Pancreas (tissue), 10 donors: Measurements from ENCODE around the gene FARS2. TPM values are rescaled to one million over a fixed set of nuclear protein-coding genes. Genes with fewer than 3 reads are reported as not detected.

ENCODE experiments used
- ATAC-seq, 4 donors: fragments of 200-7000 bp; cut with Tn5 transposase; one replicate each; pipeline versions ENCODE4 v1.8.0 to v1.9.1; 2020; ENCODE audit warnings: mild to moderate bottlenecking in 4 of 4, moderate library complexity in 4 of 4
- DNase-seq, 6 donors: peaks; one replicate each; pipeline ENCODE4 v3.0.0-alpha.2; 2020
- FAIRE-seq: peaks from 2 replicates; lab custom pipeline; 2012; peaks lifted over from hg19 to GRCh38; lab: Jason Lieb, UNC
- H3K27ac ChIP-seq, 4 donors: fragments of 200-600 bp; sonication (generic); 1 replicate in 3 of 4; 2 replicates in 1 of 4; pipeline versions ENCODE4 v1.5.0 to v1.8.0; 2020
- H3K27me3 ChIP-seq, 4 donors: fragments of 200-600 bp; one replicate each; pipeline ENCODE4 v1.8.0; 2021
- H3K36me3 ChIP-seq, 3 donors: fragments of 200-600 bp; sonication (generic) in 1 of 3; one replicate each; pipeline versions ENCODE4 v1.5.0 to v1.8.0; 2020 to 2021
- H3K4me1 ChIP-seq, 3 donors: fragments of 200-600 bp; one replicate each; pipeline ENCODE4 v1.8.0; 2021
- H3K4me3 ChIP-seq, 4 donors: fragments of 200-600 bp; sonication (generic) in 2 of 4; one replicate each; pipeline versions ENCODE4 v1.5.0 to v1.8.0; 2020 to 2021
- H3K9me3 ChIP-seq, 4 donors: fragments of 200-600 bp; one replicate each; pipeline ENCODE4 v1.8.0; 2021
- CTCF ChIP-seq, 4 donors: fragments of 200-600 bp; sonication (generic) in 3 of 4; IDR thresholded peaks; one replicate each; pipeline versions ENCODE4 v1.5.0 to v1.8.0; 2021; ENCODE audit warnings: antibody characterized with exemption in 4 of 4
- WGBS, 2 donors: extraction: QIAGEN DNeasy Blood & Tissue Kit; methylation state at CpG; one replicate each; pipeline ENCODE4 v1.1.7; 2013; 5-methylcytosine and 5-hydroxymethylcytosine counted together
- intact Hi-C, 3 donors: fragments of 100-400 bp; cut with DNase I; formaldehyde crosslinking; loops; one replicate each; pipeline versions ENCODE4 v1.11.1 to v1.14.2; 2022
- polyA plus RNA-seq, 2 donors: library from polyadenylated mRNA; stranded (reverse); fragments of 200-250 nt; gene quantifications; one replicate each; pipeline ENCODE4 v1.2.3, GENCODE V29; 2013
- total RNA-seq, 6 donors: library from RNA; stranded (reverse); fragmentation: NEBNext Ultra II Directional in 4 of 6; extraction: Animal tissue kit (Norgen Biotek cat#: 25700) in 4 of 6; gene quantifications; one replicate each; pipeline versions ENCODE4 v1.2.1 to v1.2.4, GENCODE V29; 2021 to 2023
- donor health status: healthy with polysubstance abuse.
- donor health status: DM: no; HTN: no; CAD: no; lungs with moderate emphysema.
- donor health status: DM: no; HTN: no; CAD: no.
- donor health status: control.
- donor health status: control.
- donor health status: Bipolar disorder and iron deficiency.
- donor health status: DM: yes; HTN: yes; CAD: no.
- donor health status: DM: no; HTN: no; CAD: no.
- donor health status: DM: no; HTN: no; CAD: no.
- donor health status: DM: yes; HTN: yes; CAD: no.

The FARS2 gene
- total and polyA plus RNA-seq, 8 donors: 4.1 to 10.3 (median 7.5) TPM

GRCh38 chr6:5537967-5538366 lies 276.7 kb downstream of the FARS2 start:
- intact Hi-C loops: no loop called here
- no peak for FAIRE-seq
- no peak overlapping the region for H3K4me3 ChIP-seq
- no peaks in the 10 kb centered on the region for H3K27me3 ChIP-seq
- DNase-seq: no peak
- WGBS, 2 donors: 15 to 28% methylated on average over 1 of the region's 1 CpG
- H3K9me3 ChIP-seq: no peaks in the 10 kb centered on the region
- H3K4me1 ChIP-seq: no peaks in the 10 kb centered on the region
- ATAC-seq: no peak
- H3K27ac ChIP-seq: no peak overlapping the region
- no peak for TF ChIP-seq CTCF (IDR thresholded peaks at IDR 0.05)
- H3K36me3 ChIP-seq: no peaks in the 10 kb centered on the region

- H3K36me3 ChIP-seq: no peaks in the 10 kb centered on the region
- no peak overlapping the region for H3K27ac ChIP-seq
- H3K27me3 ChIP-seq: no peaks in the 10 kb centered on the region
- no peaks in the 10 kb centered on the region for H3K4me1 ChIP-seq
- DNase-seq (no peak), ATAC-seq (no peak), FAIRE-seq (no peak)
- no peaks in the 10 kb centered on the region for H3K9me3 ChIP-seq
- WGBS, 2 donors: 85 to 88% methylated on average over 8 of the region's 8 CpGs
- intact Hi-C loops: no loop called here
- no peak overlapping the region for H3K4me3 ChIP-seq
- TF ChIP-seq CTCF (IDR thresholded peaks at IDR 0.05): no peak
Measured at GRCh38 chr6:5540370-5540769, 279.1 kb downstream of the FARS2 start.

- Histone ChIP-seq H3K27ac (no peak overlapping the region), H3K27me3 (no peaks in the 10 kb centered on the region), H3K36me3 (no peaks in the 10 kb centered on the region), H3K4me3 (no peak overlapping the region), H3K4me1 (no peaks in the 10 kb centered on the region), H3K9me3 (no peaks in the 10 kb centered on the region)
- WGBS, 2 donors: 87 to 92% methylated on average over 3 of the region's 3 CpGs
- DNase-seq (no peak), ATAC-seq (no peak), FAIRE-seq (no peak)
- intact Hi-C loops: no loop called here
- no peak for TF ChIP-seq CTCF (IDR thresholded peaks at IDR 0.05)
Measured at GRCh38 chr6:5541025-5541424, 279.7 kb downstream of the FARS2 start.

GRCh38 chr6:5541751-5542432 lies 280.6 kb downstream of the FARS2 start:
- intact Hi-C loops: no loop called here
- no peaks in the 10 kb centered on the region for H3K4me1 ChIP-seq
- H3K36me3 ChIP-seq: no peaks in the 10 kb centered on the region
- no peak for TF ChIP-seq CTCF (IDR thresholded peaks at IDR 0.05)
- no peak for ATAC-seq
- H3K27me3 ChIP-seq: no peaks in the 10 kb centered on the region
- no peak overlapping the region for H3K4me3 ChIP-seq
- H3K27ac ChIP-seq: no peak overlapping the region
- DNase-seq: no peak
- FAIRE-seq: no peak
- H3K9me3 ChIP-seq: no peaks in the 10 kb centered on the region
- WGBS, 2 donors: 97 to 100% methylated on average over 1 of the region's 1 CpG

GRCh38 chr6:5547556-5547955 lies 286.2 kb downstream of the FARS2 start:
- no peak for FAIRE-seq
- intact Hi-C loops: no loop called here

More at GRCh38 chr6:5547556-5547955, 286.2 kb downstream of the FARS2 start:
- ATAC-seq (no peak), DNase-seq (no peak)
- no peak overlapping the region for H3K27ac ChIP-seq
- no peaks in the 10 kb centered on the region for H3K4me1 ChIP-seq
- H3K27me3 ChIP-seq: no peaks in the 10 kb centered on the region
- TF ChIP-seq CTCF (IDR thresholded peaks at IDR 0.05): no peak
- 93 to 98% methylated on average over 4 of the region's 4 CpGs for WGBS, 2 donors
- H3K9me3 ChIP-seq: no peaks in the 10 kb centered on the region
- H3K36me3 ChIP-seq: no peaks in the 10 kb centered on the region
- no peak overlapping the region for H3K4me3 ChIP-seq
